NCI-H2081 (cell line): ENCODE measurements around the gene TGFBR2.

Source experiments
- DNase-seq, 2 experiments: peaks; one replicate each; lab custom pipeline; 2025; lab: John Stamatoyannopoulos, UW

Gene TGFBR2

DNA sequence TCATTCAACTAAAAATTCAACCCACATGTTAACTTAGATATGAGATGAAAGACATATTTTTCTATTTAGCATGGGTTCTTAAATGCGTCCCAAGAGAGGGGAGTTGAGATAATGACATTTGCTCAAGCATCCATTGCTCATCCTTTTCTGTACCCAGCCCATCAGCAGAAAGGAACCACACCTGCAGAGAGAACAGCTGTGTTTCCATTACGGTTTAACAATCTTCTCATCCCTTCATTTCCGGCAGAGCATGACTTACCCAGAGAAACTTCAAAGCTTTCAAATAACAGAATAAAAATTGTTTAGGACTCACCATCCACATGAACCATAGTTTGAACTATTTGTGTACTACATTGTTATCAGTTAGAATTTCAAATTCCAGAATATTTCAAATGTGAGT is 113.1 kb downstream of the TGFBR2 start:
- DNase-seq: no peak

DNA sequence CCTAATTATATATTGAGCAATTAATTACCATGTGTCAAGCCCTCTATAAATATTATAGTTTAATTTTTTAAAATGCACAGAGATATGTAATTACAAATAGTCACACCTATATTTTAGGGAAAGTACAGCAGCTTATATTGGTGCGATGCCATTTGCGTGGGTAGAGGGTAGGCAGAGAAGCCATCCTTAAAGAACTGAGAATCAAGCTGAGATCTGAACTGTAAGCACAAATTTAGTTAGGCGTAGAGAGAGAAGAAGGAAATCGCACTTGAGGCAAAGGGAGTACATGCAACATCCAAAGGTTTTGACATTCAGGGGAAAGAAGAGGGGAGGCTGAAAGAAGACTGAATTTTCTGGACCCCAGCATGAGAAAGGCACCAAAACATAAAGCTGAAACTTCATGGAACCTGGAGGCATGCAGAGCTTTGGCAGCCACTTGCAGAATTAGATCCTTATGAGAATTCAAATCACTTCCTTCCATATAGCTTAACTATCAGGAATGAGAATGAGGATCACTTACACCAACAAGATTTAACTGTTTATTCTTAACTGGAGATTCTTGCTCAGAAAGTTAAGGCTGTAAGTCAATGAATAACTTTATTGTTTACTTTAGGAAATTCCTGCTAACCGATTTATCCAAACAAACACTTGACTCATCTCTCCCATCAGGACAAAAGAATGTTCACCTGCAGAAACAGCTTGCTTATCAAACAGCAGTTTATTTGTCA is 114.3 kb downstream of the TGFBR2 start:
- DNase-seq: no peak

GRCh38 chr3:30721314-30721634 is 114.9 kb downstream of the TGFBR2 start:
- no peak for DNase-seq

- no peak for DNase-seq
Measured at GRCh38 chr3:30723211-30723610, 116.8 kb downstream of the TGFBR2 start.

GRCh38 chr3:30724863-30725262 is 118.5 kb downstream of the TGFBR2 start:
- no peak for DNase-seq

DNA sequence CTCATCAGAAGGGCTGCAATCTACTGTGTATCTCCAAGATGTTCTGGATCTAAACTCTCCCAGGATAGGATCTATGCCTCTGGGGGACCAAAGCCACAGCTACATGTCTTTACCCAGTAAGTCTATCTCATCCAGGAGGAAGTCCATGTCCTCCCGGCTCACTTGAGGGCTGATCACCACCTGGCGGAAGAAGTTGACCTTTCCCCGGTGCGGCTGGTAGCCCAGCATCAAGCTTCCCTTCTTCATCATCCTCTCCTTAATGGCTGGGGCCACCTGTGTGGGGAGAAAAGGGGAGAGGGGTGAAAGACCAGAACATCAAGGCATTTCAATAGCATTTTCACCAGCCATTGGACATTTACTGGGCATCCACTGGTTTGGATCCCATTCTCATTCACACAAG is 121.7 kb downstream of the TGFBR2 start:
- DNase-seq: no peak

GRCh38 chr3:30729512-30729911 is 123.1 kb downstream of the TGFBR2 start:
- no peak for DNase-seq

DNA sequence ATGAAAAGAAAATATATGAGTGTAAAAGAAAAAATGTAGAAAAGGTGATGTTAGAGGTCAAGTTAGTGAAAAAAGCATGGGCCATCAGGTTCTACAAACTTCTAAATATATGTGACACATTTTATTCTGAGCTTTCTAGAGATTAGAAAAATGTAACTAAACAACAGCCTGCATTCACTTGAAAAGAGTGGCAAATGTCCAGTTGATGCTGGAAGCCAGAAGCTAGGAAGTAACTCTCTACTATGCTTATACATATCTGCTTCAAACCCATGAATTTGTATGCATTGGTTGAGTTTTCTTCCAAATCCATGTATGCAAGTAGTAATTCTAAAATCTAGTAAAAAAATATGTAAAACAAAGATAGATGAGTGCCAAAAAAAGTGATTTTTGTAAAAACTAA is 123.5 kb downstream of the TGFBR2 start:
- DNase-seq: no peak

- DNase-seq: no peak
Measured at GRCh38 chr3:30730967-30731366, 124.6 kb downstream of the TGFBR2 start.

GRCh38 chr3:30733209-30733608 is 126.8 kb downstream of the TGFBR2 start:
- DNase-seq: no peak

DNA sequence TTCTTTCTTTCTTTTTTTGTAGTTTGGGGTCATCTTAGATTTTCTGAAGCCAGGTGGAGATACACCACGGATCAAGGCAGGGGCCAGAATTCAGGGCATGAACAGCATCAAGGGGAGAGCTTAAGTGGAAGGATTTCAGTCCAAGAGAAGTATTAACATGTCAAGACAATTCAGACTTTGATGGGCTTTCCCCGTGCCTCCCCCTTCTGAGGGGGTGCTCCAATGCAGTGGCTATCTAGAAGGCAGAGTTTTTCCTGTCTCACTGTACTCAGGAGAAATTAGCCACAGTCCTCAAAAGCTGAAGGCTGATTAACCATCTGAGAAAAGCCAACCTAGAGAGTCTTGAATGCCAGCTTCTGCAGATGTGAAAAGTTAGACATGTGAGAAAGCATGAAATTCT is 127.3 kb downstream of the TGFBR2 start:
- no peak for DNase-seq

DNA sequence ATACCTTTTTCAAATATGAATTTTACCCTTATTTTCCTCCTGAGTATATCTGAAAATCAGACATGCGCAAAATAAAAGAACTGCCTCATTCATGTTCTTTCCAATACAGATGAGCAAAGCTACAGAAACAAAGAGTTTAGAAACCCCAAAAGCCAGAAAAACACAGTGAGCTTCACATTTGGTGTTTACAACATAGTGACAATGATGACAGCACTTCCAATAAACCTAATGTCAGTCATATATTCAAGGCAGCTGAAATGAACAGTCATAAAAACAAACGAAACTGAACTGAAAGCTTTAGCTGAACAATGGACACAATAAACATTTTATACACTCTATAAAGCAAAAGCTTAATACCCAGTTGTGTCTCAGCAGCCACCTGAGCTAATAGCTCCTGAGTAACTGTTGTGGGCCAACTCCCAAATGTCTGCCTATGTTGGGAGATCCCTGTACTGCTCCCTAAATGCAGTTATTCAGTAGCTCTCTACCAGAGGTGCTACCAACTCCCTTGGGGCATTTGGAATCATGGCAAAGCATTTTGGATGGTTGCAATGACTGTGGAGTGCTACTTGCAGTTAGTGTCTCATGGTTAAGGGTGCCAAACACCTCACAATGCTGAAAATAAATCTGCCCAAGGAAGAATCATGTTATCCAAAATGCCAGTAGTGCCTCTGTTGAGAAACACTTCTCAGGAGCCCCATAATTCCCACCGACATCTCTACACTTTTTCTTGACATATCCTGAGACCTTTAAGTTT is 131.5 kb downstream of the TGFBR2 start:
- DNase-seq: no peak

GRCh38 chr3:30738605-30739004 is 132.2 kb downstream of the TGFBR2 start:
- no peak for DNase-seq

GRCh38 chr3:30741889-30742288 is 135.5 kb downstream of the TGFBR2 start:
- no peak for DNase-seq

- DNase-seq: no peak
Measured at GRCh38 chr3:30742796-30743619, 136.6 kb downstream of the TGFBR2 start.
